Stimulated activated CD4-positive, alpha-beta T cell treated with anti-CD3 and anti-CD28 coated beads, TNF-alpha, amount 100 ng/mL, for 1 hour (primary cell): ENCODE results near the gene CLDN8.

Experiments used
- DNase-seq, 3 donors: peaks; one replicate each; pipeline ENCODE4 v3.0.0-alpha.2; 2020; ENCODE audit warnings: low read depth in 3 of 3, low spot score in 1 of 3

The CLDN8 gene

DNA sequence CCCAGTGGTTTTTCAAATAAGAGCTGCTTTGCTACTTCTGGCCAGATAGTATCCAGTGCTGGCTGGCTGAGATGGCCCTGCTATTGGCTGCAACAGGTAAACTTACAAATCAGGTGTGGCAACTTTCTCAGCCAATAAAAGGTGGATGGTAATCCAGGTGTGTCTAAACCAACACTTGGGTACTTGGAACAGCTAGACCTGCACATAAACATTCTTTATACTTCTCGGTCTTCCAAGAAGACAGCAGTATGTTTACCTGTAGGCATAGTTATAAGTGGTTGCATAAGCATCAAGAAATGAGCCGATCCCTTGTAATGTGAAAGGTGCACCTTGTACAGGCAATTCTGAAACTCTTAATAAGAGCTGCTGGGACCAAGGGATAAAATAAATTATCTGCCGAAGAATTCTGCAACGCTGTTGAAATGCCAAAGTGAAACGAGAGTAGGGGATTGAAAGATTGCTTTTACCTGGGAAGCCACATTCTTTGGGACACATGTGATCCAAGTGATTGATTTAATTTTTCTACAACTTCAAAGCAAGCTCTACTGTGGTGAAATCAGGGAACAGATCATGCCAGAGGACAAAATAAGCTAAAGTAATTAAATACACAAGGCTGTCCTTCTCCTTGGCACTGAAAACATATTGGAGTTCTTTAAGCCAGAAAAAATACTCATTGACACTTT is at the start of gene CLDN8:
Gene CLDN8 (minus strand): TSS at position 57 of the 683 bp plus-strand sequence. CDS start 172 bp downstream, outside the sequence.
- no peak for DNase-seq

DNA sequence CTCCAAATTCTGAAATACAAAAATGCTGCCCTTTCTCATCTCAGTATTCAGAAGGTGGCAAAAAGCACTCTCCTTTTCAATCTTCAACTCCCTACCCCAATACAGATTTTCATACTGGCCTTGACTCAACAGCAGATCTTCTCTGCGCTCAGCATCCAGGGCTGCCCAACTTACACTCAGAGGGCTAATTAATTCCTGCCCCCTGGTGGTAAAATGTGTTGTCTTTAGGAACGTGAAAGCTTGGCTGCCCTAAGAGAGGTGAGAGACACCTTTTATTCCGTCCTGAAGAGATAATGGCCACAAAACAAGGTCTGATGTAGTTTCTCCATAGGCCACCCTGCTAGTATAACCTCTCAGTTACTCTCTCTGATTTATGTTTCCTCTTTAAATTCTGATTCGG is 41.9 kb upstream of the CLDN8 start:
- no peak for DNase-seq

DNA sequence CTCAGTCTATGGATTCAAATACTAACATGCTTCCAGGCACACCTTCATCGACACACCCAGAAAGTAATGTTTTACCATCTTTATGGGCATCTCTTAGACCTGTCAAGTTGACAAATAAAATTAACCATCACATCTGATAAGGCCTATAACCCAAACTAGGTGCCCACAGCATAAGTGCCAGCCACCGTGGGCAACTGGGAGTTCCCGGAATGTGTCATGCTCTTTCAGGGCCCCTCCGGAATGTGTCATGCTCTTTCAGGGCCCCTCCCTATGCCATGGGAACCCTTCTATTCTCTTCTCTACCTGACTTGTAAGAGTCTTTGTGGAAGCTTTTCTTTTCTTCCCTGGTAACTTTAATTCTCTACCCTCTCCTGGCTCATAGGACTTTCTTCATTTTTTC is 40.2 kb upstream of the CLDN8 start:
- no peak for DNase-seq

DNA sequence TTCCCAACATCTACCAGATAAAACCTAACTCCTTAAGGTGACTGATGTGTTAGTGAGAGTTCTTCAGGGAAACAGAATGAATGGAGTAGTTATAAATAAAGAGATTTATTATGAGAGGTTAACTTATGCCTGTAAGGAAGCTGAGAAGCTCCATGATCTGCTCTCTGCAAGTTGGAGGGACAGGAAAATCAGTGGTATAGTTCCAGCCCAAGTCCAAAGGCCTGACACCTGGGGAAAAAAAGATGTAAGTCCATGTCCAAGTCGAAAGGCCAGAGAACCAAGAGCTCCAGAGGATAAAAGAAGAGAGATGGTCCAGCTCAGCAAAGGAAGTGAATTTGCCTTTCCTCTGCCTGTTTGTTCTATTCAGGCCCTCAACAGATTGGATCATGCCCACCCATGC is 39.8 kb upstream of the CLDN8 start:
- DNase-seq, result no peak

DNA sequence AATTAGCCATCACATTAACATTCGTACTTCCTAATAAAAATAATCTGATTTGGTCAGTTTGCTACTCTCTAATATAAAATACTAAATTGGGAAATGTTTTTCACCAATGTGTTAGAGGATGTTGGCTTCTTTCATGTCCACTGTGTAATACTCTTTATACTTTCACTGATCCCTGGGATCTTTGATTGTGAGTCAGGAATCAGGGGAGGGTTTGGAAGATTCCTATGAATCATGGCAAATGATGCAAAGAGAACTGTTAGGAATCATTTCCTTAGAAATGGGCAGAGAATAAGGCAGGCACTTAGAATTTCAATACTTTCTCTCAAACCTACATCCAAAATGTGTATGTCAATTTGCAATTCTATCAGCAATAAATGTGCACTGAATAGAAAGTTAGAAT is 35.9 kb upstream of the CLDN8 start:
- no peak for DNase-seq

DNA sequence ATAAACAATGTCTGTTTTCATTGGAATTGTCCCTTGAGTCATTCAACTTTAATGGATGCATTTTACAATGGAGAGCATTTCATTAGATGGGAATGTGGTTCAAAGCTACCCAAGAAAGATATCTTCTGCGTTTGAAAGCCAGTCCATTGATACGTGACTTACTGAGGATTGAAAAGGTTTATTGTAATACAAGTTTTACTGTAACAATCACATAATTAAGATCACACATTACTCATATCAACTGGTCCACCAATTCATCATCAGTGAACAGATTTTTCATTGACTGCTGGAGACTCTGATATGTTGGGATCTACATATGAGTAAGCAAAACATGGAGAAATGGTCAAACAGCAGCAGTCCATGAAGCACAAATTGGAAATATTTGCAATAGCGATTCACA is 34.0 kb upstream of the CLDN8 start:
- DNase-seq, result no peak

DNA sequence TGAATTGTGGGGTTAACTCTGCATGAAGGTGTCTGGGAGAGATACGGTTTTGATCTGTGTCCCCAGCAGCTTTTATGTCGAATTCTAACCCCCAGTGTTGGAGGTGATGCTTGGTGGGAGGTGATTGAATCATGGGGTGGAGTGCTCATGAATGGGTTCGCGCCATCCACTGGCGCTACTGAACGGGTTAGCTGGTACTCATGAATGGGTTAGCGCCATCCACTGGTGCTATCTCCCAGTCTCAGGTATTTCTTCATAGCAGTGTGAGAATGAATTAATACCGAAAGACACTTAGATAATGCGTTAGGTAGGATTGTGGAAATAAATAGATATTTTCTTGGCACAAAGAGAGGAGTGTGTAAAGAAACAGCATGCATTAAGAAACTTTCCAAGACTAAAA is 32.9 kb upstream of the CLDN8 start:
- DNase-seq, result no peak

DNA sequence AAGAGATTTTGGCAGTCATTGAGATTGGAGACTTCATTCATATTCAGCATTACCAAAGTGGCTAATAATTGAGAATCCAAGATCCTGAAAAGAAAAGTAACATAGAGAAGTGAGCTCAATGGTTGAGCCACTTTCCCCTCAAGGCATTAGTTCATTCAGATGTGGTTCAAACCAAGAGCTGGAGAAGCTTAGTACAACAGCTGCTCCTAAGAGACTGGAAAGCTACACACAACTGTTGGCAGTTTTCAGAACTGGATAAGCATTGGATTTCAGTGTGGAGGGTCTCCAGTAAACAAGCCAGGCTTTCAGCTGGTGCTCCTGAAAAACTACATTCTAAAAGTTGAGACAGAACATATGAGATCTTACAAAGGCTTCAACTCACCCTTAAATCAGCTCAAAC is 29.2 kb upstream of the CLDN8 start:
- no peak for DNase-seq

DNA sequence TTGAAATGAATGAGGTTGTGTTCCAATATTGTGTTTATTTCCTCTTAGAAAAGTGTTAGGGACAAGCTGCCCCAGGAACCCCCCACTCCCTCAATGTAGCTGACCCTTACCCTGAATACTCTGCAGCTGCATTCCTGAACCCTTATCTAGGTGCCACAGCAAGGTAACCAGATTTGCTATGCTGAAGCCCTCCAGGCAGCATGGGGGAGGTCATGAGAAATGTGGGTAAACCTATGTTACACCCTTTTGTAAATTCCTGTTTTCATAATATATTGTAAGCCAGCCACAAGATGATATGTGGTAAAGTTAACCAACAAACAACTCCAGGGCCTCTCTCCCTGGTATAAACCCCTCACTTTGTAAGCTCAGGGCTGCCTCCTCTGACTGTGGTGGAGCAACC is 27.8 kb upstream of the CLDN8 start:
- no peak for DNase-seq

DNA sequence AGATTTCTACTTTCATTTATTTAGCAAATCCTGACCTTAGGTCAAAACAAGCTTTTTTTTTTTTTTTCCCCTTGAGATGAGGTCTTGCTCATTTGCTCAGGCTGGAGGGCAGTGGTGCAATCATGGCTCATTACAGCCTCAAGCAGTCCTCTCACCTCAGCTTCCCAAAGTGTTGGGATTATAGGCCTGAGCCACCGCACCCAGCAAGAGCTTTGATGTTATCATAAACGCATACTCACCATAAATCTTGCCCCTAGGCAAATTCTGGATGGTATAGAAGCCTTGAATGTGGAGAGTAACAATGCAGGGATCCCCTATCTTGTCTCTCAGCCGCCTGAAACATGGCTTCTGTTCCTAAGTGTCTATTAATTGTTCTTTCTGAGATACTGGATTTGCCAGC is 24.8 kb upstream of the CLDN8 start:
- DNase-seq, result no peak

DNA sequence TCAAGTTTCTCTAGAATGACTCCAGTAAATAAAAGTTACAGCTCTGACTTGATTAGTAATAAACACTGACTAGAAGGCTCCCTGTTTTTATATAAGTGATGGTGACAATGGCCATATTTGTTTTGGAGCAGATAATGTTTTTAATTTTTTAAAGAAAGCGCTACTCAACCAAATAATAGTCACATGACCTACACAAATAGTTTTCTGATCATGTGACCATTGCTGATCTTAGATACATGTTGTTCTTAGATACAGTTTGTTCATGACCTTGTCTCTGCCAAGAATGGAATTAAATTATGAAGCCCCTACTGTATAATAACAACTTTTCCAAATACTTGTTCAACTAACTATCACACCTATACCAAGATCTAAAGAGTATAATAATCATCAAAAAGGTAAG is 22.3 kb upstream of the CLDN8 start:
- no peak for DNase-seq

DNA sequence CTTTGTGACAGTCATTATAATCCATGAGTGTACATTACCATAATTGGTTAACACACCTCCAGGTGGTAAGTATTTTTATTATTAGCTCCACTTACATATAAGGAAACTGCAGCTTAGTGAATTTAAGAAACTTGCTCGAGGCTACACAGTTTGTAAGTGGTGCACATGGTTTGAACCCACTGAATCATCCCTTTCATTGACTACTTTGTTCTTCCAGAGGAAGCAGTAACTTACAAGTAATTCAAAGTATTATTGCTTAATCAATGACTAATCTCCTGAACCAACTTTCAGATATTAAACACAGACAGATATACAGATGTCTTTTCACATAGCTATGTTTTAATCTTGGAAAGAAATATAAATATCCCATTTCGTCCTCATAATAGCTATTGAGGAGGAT is 18.7 kb upstream of the CLDN8 start:
- DNase-seq, result no peak

DNA sequence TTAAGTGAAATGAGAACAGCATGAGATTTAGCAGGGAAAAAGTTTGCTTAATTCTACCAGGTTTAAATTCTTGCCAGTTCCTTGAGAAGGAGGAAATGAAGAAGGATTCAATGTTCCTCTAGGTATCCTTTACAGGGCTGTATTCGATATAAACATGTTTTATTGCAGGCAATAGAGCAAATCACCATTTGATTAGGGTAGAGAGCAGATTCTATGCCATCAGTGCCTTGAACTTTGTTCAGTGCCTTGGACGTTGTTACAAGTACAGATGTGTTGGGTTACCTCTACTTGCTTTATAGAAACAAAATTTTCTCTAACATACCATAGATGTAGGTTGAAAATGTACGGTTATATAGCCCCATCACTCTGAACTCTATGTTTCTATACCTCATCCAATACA is 18.2 kb upstream of the CLDN8 start:
- no peak for DNase-seq

DNA sequence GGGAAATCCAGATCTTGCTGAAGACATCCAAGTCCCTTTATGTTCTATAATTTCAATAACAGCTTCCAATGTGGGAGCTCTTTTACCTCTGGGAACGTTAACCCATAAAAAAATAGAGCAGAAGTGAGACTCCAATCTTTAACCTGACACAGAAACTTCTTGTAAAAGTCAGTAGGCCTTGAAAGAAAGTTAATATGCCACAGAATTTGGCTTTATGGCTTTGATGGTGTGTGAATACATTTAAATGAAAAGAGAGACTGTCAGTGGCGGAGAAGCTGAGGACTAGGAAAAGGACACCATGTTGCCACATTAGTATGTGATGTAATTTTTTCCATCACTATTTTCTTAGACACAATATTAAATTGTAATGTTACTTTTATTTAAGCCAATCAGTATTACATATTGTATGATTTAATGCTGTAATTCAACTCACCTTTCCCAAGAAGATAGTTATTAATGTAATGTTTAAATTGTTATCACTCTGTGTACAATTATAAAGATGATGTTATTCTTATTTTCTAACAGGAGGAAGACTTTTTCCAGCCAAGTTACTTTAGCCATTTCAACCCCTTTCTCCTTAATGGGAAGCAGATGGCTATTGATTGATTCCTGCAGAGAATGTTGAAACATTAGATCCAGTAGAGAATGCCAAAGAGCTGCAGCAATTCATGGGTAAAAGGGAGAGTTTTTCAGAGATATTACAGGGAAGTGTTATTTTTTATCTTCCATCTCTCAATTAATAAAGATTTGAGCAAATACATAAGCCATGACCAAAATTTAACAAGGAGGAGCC is 17.5 kb upstream of the CLDN8 start:
- DNase-seq, result no peak

DNA sequence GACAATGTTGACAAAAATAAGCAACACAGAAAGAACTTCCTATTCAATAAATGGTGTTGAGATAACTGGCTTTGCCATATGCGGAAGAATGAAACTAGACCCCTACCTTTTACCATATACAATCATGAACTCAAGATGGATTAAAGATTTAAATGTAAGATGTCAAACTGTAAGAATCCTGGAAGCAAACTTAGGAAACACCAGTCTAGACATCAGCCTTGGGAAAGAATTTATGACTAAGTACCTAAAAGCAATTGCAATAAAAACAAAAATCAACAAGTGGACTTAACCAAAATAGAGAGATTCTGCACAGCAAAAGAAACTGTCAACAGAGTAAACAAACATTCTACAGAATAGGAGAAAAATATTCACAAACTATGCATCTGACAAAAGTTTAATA is 16.1 kb upstream of the CLDN8 start:
- DNase-seq, result no peak

DNA sequence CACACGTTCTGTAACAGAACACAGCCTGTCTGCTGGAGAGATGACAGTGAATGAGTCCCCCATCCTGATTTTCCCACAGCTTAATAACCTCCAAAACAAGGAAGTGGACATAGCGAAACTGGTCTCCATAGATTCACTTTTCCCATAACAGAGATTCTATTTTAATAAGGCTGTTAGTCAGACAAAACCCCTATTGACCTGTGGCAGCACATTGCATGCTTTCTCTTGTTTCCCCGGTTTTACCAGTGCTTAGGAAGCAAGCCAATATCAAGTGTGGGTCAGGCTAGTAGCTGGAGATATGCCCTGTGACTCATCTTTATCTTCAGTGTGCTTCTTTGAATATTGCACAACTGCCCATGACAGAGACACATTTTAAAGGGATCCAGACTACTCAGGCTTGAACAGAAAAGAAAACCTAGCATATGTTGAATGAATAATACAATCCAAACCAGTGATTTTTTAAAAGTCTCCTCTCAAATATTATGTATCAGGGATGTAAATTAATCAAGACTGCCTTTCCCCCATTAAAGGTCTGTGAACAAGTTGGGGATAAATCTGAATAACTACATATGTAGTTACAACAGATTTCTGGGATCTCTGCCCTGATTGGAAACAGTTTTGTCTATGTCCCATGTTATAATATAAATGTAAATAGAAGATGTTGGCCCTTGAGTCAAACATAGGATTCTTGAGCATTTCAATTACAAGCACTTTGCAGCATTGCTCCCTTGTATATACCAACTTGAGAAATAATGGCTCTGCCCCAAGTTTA is 11.9 kb upstream of the CLDN8 start:
- no peak for DNase-seq

DNA sequence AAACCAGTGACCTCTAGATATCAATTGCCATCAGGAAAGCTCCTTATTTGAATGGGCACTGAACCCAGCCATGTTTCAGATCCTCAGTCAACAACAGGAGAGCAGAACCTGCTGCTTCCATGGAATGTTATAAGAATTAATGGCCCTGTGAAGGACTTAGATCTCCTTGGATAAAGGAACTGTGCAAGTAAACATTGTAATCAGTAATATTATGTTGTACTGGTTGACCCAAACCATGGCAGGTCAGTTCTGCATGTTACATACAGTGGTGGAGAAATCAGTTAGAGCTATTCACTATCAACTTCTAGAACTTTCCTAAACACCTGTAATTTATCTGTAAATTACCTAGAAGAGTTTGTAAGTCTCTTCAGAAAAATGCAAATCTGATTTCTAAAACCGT is 11.2 kb upstream of the CLDN8 start:
- DNase-seq, result no peak

DNA sequence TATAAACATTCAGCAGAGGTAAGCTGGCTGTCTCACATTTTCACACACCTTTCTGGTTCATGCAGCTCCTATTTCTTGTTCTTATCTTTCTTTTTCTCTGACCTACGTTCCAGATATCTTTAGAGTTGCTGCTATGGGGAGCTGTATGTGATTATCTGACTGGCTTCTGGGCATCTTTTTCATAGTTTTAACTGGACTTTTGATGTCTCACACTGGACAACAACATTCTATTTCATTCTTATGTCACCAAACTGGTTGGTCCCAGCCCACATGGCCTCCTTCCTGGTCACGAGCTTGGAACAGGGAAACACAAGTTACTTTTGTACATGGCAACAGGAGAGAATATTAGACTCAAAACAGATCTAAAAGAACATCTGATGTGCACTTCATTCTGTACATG is 7.7 kb upstream of the CLDN8 start:
- DNase-seq, result no peak

DNA sequence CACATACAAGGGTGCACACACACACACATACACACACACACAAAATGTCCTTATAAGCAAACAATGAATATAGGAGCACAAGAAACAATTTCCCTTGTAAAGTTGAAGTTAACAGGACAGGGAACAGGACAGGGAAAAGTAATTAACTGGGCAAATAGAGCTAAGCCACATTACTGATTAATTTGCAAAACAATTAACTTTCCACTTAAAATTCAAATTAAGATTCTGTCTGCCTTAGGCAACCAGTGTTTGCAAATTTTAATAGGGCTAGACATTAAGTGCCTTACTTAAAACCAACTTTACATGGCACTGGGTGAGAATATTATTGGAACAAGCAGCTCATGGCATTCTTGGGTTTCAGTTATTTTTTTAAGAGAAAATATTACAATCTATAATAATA is 6.8 kb upstream of the CLDN8 start:
- DNase-seq, result no peak

DNA sequence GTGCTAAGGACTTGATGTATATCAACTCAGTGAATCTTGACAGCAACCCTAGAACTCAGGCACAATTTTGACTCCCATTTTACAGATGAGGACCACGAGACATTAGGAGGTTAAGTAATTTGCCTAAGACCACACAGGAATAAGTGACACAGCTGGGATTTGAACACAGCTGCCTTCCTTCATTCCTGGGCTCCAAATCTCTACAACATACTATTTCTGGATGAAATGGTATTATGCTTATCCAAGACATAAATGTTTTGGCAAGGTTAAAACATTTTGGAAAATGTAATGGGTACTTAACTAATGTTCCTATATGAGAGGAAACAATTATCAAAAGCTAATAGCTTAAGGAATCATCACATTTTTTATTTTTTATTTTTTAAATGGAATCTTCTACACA is 4.8 kb downstream of the CLDN8 start:
- no peak for DNase-seq

DNA sequence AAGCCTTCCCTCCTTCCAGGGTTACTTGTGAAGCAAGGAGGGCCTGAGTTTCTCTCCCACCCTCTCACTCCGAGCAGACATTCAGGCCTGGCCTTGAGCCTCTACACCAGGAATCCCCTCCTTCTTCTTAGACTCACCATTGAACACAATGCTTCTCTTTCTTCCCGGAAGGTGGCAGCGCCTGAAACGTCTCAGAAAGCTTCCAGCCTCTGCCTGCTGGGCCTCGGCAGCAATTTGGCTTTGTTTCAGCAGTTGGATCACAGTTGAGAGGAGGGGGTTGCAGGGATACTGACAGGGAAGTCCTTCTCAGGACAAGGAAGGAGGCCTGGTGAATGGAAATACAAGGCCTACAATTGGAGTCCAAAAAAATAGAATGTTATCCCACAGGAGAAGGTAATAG is 6.3 kb downstream of the CLDN8 start:
- no peak for DNase-seq

DNA sequence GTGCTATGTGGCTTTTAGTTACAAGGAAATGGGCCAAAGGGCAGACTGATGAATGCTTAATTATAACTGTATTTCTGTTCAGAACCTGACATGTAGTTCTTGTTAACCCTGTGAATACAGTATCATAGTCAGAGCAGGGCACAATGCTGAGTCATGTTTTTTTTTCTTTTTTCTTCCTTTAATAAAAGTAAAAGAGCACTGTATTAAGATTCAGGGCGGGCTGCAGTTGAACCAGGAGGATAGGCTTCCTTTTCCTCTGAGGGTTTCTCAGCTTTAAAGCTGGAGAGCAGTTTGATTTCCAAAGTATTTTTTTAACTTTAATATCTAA is 8.7 kb downstream of the CLDN8 start:
- DNase-seq, result no peak
